Measurements from ENCODE around the gene MYLIP.
"Not testable (repeated sequence)": the region's sequence is repeated elsewhere in the genome, so short reads cannot be mapped to it uniquely, and the experiment has no call there.

DNA sequence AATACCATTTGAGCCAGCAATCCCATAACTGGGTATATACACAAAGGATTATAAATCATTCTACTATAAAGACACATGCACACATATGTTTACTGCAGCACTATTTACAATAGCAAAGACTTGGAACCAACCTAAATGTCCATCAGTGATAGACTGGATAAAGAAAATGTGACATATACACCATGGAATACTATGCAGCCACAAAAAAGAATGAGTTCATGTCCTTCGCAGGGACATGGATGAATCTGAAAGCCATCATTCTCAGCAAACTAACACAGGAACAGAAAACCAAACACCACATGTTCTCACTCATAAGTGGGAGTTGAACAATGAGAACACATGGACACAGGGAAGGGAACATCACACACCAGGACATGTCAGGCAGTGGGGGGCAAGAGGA, 47.7 kb downstream of the MYLIP start:
- TF ChIP-seq, protein P1, sequence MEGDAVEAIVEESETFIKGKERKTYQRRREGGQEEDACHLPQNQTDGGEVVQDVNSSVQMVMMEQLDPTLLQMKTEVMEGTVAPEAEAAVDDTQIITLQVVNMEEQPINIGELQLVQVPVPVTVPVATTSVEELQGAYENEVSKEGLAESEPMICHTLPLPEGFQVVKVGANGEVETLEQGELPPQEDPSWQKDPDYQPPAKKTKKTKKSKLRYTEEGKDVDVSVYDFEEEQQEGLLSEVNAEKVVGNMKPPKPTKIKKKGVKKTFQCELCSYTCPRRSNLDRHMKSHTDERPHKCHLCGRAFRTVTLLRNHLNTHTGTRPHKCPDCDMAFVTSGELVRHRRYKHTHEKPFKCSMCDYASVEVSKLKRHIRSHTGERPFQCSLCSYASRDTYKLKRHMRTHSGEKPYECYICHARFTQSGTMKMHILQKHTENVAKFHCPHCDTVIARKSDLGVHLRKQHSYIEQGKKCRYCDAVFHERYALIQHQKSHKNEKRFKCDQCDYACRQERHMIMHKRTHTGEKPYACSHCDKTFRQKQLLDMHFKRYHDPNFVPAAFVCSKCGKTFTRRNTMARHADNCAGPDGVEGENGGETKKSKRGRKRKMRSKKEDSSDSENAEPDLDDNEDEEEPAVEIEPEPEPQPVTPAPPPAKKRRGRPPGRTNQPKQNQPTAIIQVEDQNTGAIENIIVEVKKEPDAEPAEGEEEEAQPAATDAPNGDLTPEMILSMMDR (conservative IDR thresholded peaks at IDR 0.05; ENCODE audit: low read length): not testable (repeated sequence)
- TF ChIP-seq EZH2phosphoT487 (IDR thresholded peaks at IDR 0.05; ENCODE audit: borderline replicate concordance): not testable (repeated sequence)

Data from Loucy (cell line).